Measurements from ENCODE around the gene FAM193A.
A peak's percentile ranks its signal among the peaks of the same experiment; 100 is the strongest.
"Not testable (repeated sequence)": the region's sequence is repeated elsewhere in the genome, so short reads cannot be mapped to it uniquely, and the experiment has no call there.

FAM193A gene

DNA sequence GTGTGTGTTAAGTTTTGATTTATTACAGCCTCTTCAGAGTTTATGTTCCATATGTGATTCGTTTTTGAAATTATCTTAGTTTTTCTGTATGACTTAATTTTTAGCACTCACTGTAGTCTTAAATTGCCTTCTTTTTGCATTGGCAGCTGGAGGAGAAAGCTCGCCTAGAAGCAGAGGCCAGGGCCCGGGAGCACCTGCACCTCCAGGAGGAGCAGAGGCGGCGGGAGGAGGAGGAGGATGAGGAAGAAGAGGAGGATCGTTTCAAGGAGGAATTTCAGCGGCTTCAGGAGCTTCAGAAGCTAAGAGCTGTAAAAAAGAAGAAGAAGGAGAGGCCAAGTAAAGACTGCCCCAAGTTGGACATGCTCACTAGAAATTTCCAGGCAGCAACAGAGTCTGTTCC is 163.1 kb downstream of the FAM193A start:
- DNase-seq (ENCODE audit: low read depth), result no peak
- no peak overlapping the region for H3K4me3 ChIP-seq (ENCODE audit: low read depth, low read length)

GRCh38 chr4:2700031-2700430 is 163.6 kb downstream of the FAM193A start:
- DNase-seq (ENCODE audit: low read depth), result no peak
- H3K4me3 ChIP-seq (ENCODE audit: low read depth, low read length), result no peak overlapping the region

DNA sequence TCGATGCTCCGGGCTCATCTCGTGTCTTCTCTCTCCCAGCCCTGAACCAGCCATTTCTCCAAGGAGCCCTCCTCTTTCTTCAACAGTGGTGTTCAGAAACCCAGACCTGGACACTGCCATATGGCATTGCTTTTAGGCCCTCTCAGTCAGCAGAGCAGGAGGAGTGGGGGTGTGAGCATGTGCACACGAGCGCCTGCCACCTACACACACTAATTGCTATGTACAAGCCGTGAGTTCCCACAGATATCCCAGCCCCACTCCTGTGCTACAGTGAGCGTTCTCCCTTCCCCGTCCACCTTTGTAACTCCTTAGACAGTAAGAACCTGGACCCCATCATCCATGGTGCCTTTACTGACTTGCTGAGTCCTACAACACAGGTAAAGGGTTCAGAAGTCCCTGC is 165.9 kb downstream of the FAM193A start:
- no peak for DNase-seq (ENCODE audit: low read depth)
- H3K4me3 ChIP-seq (ENCODE audit: low read depth, low read length), result no peak overlapping the region

- no peak for DNase-seq (ENCODE audit: low read depth)
- no peak overlapping the region for H3K4me3 ChIP-seq (ENCODE audit: low read depth, low read length)
These were observed 166.3 kb downstream of the FAM193A start for GRCh38 chr4:2702770-2703169.

DNA sequence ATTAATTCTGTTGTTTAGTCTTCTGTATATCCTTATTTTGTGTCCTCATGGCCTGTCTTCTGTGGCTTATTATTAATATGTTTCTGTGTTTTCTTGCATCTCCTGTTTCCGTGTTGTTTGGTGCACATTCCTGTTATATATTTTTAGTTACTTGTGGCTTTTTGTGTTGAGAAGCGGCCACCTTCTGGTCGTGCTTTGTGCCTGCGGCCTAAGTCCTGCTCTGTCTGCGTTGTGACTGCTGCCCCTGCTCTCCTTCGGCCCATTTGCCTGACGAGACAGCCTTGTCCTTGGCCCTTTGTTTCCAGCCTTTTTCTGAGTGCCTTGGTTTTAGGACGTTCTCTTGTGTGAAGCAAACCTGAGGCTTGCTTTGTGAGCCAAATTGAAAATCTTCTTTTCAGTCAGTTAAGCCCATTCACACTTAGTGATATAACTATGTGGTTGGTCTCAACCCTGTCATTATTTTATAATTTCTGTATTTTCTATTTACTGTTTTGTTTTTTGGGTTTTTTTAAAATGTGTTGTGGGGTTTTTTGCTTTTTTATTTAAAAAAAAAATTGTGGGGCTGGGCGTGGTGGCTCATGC is 175.9 kb downstream of the FAM193A start:
- no peak for DNase-seq (ENCODE audit: low read depth)
- no peak overlapping the region for H3K4me3 ChIP-seq (ENCODE audit: low read depth, low read length)

DNA sequence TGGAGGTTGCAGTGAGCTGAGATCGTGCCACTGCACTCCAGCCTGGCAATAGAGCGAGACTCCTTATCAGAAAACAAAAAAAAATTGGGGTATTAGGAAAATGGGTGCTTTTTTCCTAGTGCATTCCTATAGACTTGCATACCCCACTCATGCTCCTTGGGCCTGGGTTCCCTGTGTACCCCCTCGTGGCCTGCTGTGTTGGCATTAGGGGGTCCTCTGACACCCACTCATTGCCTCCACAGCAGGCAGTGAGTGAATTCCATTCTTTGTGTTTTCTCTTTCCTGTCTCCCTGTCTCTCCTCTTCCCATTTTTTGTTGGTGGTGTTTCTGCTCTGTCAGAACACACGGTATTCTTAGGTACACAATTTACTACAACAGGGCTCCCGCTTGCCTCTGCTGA is 176.9 kb downstream of the FAM193A start:
- H3K4me3 ChIP-seq (ENCODE audit: low read depth, low read length), result no peak overlapping the region
- no peak for DNase-seq (ENCODE audit: low read depth)

- DNase-seq (ENCODE audit: low read depth), result peak; percentile 62
- H3K4me3 ChIP-seq (ENCODE audit: low read depth, low read length), result no peak overlapping the region
These were observed 177.8 kb downstream of the FAM193A start for GRCh38 chr4:2714061-2714770.

GRCh38 chr4:2714918-2715317 is 178.5 kb downstream of the FAM193A start:
- H3K4me3 ChIP-seq (ENCODE audit: low read depth, low read length), result no peak overlapping the region
- no peak for DNase-seq (ENCODE audit: low read depth)

- H3K4me3 ChIP-seq (ENCODE audit: low read depth, low read length), result no peak overlapping the region
- no peak for DNase-seq (ENCODE audit: low read depth)
These were observed 179.0 kb downstream of the FAM193A start for GRCh38 chr4:2715426-2715825.

DNA sequence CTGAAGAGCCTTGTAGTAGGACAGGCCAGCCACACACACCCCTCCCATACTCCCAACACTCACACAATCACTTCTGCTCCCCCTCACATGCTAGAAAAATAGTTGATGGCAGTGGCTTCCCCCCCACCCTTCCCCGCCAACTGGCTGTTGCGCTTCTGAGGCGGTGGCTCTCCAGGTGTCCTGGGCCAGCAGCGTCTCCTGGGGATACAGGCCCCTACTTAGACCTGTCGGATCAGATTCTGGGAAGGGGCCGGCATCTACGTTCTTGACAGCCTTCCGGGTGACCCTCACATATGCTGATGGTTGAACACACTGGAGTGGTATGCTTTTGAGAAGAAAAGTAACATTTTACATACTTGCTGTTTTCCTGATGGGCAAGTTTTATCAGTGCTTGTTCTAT is 179.8 kb downstream of the FAM193A start:
- no peak overlapping the region for H3K4me3 ChIP-seq (ENCODE audit: low read depth, low read length)
- DNase-seq (ENCODE audit: low read depth), result no peak

DNA sequence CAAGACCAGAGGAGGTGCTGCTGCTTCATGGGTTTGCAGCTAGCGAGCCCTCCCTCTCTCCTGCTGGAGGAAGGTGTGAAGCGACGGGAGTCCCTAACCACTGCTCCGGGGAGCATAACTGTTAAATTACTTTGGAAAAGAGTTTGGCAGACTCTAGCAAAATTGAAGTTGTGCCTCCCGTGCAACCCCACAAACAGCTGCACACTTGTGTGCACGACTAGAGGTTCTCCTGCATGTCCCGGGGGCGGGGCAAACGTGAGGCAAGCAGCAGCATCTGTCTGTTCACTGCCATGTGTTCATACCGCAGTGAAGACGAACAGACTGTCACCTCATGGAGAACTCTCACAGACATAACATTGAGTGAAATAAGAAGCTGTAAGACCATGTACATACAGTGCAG is 185.1 kb downstream of the FAM193A start:
- no peak for DNase-seq (ENCODE audit: low read depth)
- no peak overlapping the region for H3K4me3 ChIP-seq (ENCODE audit: low read depth, low read length)

GRCh38 chr4:2722033-2722432 is 185.6 kb downstream of the FAM193A start:
- H3K4me3 ChIP-seq (ENCODE audit: low read depth, low read length), result no peak overlapping the region
- DNase-seq (ENCODE audit: low read depth), result no peak

GRCh38 chr4:2723751-2724150 is 187.3 kb downstream of the FAM193A start:
- no peak overlapping the region for H3K4me3 ChIP-seq (ENCODE audit: low read depth, low read length)
- DNase-seq (ENCODE audit: low read depth), result no peak

- no peak overlapping the region for H3K4me3 ChIP-seq (ENCODE audit: low read depth, low read length)
- no peak for DNase-seq (ENCODE audit: low read depth)
These were observed 188.9 kb downstream of the FAM193A start for GRCh38 chr4:2725380-2725779.

GRCh38 chr4:2726881-2727280 is 190.4 kb downstream of the FAM193A start:
- not testable (repeated sequence) for H3K4me3 ChIP-seq (ENCODE audit: low read depth, low read length); DNase-seq (ENCODE audit: low read depth)

GRCh38 chr4:2728221-2728620 is 191.8 kb downstream of the FAM193A start:
- no peak for DNase-seq (ENCODE audit: low read depth)
- no peak overlapping the region for H3K4me3 ChIP-seq (ENCODE audit: low read depth, low read length)

- no peak overlapping the region for H3K4me3 ChIP-seq (ENCODE audit: low read depth, low read length)
- no peak for DNase-seq (ENCODE audit: low read depth)
These were observed 192.5 kb downstream of the FAM193A start for GRCh38 chr4:2728806-2729532.

DNA sequence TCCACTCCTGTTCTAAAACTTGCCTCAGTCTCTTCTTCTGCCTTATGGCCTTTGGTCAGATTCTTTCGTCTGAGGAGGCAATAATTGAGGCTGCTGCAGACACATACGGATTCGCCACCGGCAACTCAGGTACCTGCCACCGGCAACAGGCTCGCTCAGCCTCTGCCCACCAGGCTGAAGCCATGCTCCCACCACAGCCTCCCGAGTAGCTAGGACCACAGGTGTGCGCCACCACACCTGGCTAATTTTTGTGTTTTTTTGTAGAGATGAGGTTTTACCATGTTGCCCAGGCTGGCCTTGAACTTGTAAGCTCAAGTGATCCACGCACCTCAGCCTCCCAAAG is 193.1 kb downstream of the FAM193A start:
- no peak overlapping the region for H3K4me3 ChIP-seq (ENCODE audit: low read depth, low read length)
- no peak for DNase-seq (ENCODE audit: low read depth)

- H3K4me3 ChIP-seq (ENCODE audit: low read depth, low read length), result no peak overlapping the region
- no peak for DNase-seq (ENCODE audit: low read depth)
These were observed 195.5 kb downstream of the FAM193A start for GRCh38 chr4:2731907-2732317.

- no peak for DNase-seq (ENCODE audit: low read depth)
- H3K4me3 ChIP-seq (ENCODE audit: low read depth, low read length), result no peak overlapping the region
These were observed 196.1 kb downstream of the FAM193A start for GRCh38 chr4:2732526-2732925.
